H1 (cell line): ENCODE data around the gene RGL2. TPM values are rescaled to one million over a fixed set of nuclear protein-coding genes. Genes with fewer than 3 reads are reported as not detected.

Experiments
- CREB1 ChIP-seq: IDR thresholded peaks from 2 replicates; pipeline ENCODE4 v1.6.1; 2012; ENCODE audit warnings: inconsistent platforms
- polyA plus RNA-seq, 7 experiments: library from polyadenylated mRNA; depleted of rRNA in 3 of 7; stranded (reverse) in 5 of 7; unstranded in 2 of 7; fragments of >200 nt in 5 of 7; fragments of 200-250 nt in 2 of 7; gene quantifications; 1 replicate in 5 of 7; 2 replicates in 1 of 7; 4 replicates in 1 of 7; pipeline versions ENCODE4 v1.2.1 to v1.2.3, GENCODE V29; 2011 to 2013; ENCODE audit warnings: missing spikeins in 2 of 7, mixed read lengths in 2 of 7
- total RNA-seq: library from RNA; stranded (reverse); fragmentation: NEBNext Ultra II Directional; extraction: Animal tissue kit (Norgen Biotek cat#: 25700); gene quantifications from 2 replicates; pipeline ENCODE4 v1.2.1, GENCODE V29; 2021

Gene RGL2
- total and polyA plus RNA-seq, 2 of the 8 experiments (the other 6 are each of a cell fraction or from before 2014, with no cell fraction given) = 58.1 to 80.3 TPM

DNA sequence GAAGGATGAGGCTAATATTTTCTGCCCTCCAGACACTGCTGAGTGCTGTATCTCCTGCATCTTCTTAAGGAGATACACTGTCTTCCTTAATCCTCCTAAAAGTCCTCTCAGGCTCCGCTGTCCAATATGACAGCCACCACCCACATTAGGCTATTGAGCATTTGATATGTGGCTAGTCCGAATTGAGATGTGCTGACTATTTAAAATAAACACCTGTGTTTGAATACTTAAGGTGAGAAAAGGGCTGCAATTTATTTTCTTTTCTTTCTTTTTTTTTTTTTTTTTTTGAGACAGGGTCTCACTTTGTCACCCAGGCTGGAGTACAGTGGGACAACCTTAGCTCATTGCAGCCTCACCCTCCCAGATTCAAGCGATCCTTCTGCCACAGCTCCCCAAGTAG, 3.1 kb upstream of the RGL2 start (continued):
- TF ChIP-seq CREB1 = no peak
